Stomach (tissue), 4 donors: Measurements from ENCODE around the gene UNC79.

Experiments used
- CTCF ChIP-seq, 7 experiments: fragments of 450-650 bp in 4 of 7; fragments of 200-600 bp in 3 of 7; sonication (generic) in 3 of 7; IDR thresholded peaks; one replicate each; pipeline ENCODE4 v1.5.1; 2016 to 2019; ENCODE audit warnings: antibody characterized with exemption in 7 of 7, control low read depth in 2 of 7, mild to moderate bottlenecking in 1 of 7
- EP300 ChIP-seq: sonication (generic); formaldehyde crosslinking; IDR thresholded peaks from one replicate; pipeline ENCODE4 v1.6.1; 2017; ENCODE audit warnings: antibody characterized with exemption
- POLR2A ChIP-seq, 4 donors: fragments of 450-650 bp; IDR thresholded peaks; one replicate each; pipeline ENCODE4 v1.6.1; 2016; ENCODE audit warnings: antibody characterized with exemption in 4 of 4, control low read depth in 2 of 4, mild to moderate bottlenecking in 1 of 4, moderate library complexity in 1 of 4

DNA sequence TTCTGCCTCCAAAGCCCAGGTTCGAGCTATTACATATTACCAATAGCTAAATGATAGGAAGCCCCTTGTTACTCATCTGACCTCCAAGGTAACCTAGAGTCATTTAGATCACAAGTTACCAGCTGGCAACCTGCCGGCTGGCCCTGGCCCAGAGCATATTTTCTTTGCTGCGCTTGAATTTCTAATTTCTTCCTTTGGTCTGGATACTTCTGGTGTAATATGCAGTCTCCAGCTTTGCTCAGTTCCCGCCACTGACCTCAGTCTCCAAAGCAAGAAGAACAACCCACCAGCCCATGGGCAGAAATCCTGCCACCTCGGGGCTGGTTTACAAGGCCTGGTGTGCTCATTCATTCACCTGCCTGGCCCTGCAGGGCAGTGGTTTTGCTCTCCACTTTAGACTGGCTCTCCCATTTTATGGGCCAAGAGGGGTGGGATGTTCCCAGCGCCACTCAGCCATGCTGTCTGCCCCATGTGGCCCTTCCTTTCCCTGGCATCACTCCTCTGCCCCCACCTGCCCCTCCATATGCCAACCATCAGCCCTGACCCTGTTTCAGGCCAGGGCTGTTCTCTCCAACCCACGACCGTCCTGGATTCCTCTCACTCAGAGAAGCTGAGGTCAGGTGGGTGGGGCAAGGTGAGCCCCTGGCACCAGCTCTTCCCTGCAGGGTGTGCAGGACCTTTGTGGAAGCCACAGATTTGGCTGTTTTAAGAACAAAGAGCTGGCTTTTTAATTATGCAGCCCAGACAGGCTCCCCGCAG is 281.5 kb downstream of the UNC79 start:
- TF ChIP-seq CTCF (IDR thresholded peaks at IDR 0.05) = no peak
- TF ChIP-seq POLR2A (IDR thresholded peaks at IDR 0.05) = no peak
- no peak for TF ChIP-seq EP300
